ENCODE measurements around the gene SMARCA2. TPM values are rescaled to one million over a fixed set of nuclear protein-coding genes. Genes with fewer than 3 reads are reported as not detected.
A peak's percentile ranks its signal among the peaks of the same experiment; 100 is the strongest.

SMARCA2 gene
- total and polyA plus RNA-seq, 4 experiments from 2014 or later = 18.5 to 245 (median 142) TPM

DNA sequence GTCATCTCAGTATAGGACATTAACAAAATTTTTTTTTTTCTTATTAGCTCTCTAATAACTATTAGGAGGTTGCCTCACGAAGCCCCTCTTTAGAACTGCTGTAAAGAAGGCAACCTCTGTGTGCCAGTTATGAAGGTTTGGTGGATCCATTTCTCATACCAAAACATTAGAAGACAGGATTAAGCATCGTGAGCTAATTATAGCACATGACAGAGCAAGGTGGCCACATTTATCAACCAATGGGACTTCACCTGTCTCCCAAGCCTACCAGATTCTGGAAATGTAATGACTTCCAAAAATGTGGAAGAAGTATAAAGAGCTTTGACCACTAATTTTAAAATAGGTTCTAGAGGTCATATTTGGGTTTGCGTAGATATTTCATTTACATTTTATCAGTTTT, 107.2 kb downstream of the SMARCA2 start:
- intact Hi-C loops (cut with micrococcal nuclease) = no loop called here
- Histone ChIP-seq H3K36me3 (ENCODE audit: insufficient read depth, low read length) (peaks cover 49% of the 10 kb centered on the region), H3K4me3 (ENCODE audit: low read length in 2 of 2) (no peak overlapping the region), H3K4me1 (ENCODE audit: insufficient read depth, low read length) (peaks cover 23% of the 10 kb centered on the region), H3K9me3 (ENCODE audit: control insufficient read depth in 1 of 2, low read length in 2 of 2) (no peaks in the 10 kb centered on the region), H3K27ac (ENCODE audit: low read depth, low read length) (no peak overlapping the region), H3K27me3 (ENCODE audit: insufficient read depth, low read length) (no peaks in the 10 kb centered on the region)
- H3K4me1 Mint-ChIP-seq = peaks cover 26 to 49% (median 38%) of the 10 kb centered on the region in 4 donors
- DNase-seq = no peak
- no peak overlapping the region for H3K4me3 Mint-ChIP-seq
- CTCF ChIA-PET (ENCODE audit: partially characterized antibody) = interaction anchor here (1.2 to 4.0 kb wide), 4 partner anchors 10 to 37 kb away, joined by 3 to 12 read pairs (median 4); no protein-coding TSS in a partner anchor
- POLR2A ChIA-PET (ENCODE audit: partially characterized antibody) = interaction anchor here (0.7 kb wide), 1 partner anchor 85 kb away, joined by 4 read pairs; no protein-coding TSS in a partner anchor
- peaks cover 70 to 90% of the 10 kb centered on the region in 2 donors for H3K36me3 Mint-ChIP-seq
- H3K27me3 Mint-ChIP-seq = no peaks in the 10 kb centered on the region
- no peaks in the 10 kb centered on the region for H3K9me3 Mint-ChIP-seq
- peak overlapping the region in 2 of 7 donors; percentile 16 to 60 for H3K27ac Mint-ChIP-seq

DNA sequence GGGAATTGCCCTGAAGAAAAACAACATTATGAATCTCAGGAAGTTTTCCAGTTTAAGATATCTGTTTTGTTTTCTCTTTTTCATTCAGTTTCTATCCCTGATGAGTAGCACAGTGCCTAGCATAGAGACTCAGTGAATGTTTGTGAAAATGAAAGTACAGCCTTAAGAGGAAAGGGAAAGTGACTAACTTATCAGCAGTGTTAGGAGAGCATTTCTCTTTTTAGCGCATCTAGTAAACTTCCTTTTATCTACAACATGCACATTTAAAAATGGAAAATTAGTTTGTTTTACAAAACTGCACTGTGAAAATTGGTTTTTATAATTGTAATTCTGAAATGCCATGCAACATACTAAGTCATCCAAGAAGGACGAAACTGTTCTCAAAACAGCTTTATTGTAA, 110.8 kb downstream of the SMARCA2 start:
- CTCF ChIA-PET (ENCODE audit: partially characterized antibody) = interaction anchor here (2.0 to 2.1 kb wide), 2 partner anchors 8 to 10 kb away, joined by 6 to 7 read pairs; no protein-coding TSS in a partner anchor
- peaks cover 59 to 82% of the 10 kb centered on the region in 2 donors for H3K36me3 Mint-ChIP-seq
- H3K4me1 Mint-ChIP-seq = peaks cover 31 to 65% (median 50%) of the 10 kb centered on the region in 4 donors

DNA sequence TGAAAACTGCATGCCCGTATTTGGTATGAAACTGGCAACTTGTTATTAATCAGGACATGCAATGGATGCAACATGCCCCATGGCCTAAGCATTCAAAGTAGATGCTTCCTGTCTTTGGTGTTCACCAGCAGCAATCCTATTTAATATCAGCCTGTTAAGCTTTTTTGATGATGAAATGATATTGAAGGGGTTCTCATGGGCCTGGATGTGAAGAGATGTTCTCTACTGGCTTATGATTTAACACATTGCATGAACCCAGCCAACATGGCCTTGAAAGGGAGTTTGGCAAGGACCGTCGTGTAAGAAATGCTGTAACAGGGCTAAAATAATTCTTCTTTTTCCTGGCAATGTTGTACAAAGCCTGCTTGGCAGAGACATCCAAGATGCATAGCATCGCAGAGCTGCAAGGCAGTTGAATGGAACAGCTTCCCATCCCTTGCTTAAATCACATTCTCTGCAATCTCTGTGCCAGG, 111.2 kb downstream of the SMARCA2 start:
- intact Hi-C loops (cut with micrococcal nuclease) = no loop called here
- Mint-ChIP-seq H3K27ac (peak overlapping the region; percentile 43 to 91 (median 71)), H3K36me3 (peaks cover 62 to 83% of the 10 kb centered on the region in 2 donors), H3K27me3 (no peaks in the 10 kb centered on the region), H3K4me1 (peaks cover 33 to 69% (median 52%) of the 10 kb centered on the region in 4 donors), H3K9me3 (peaks cover 0 to 1% (median 0%) of the 10 kb centered on the region in 8 donors), H3K4me3 (peak overlapping the region in 7 of 8 donors; percentile 44 to 76 (median 64))
- Histone ChIP-seq H3K9me3 (ENCODE audit: control insufficient read depth in 1 of 2, low read length in 2 of 2) (no peaks in the 10 kb centered on the region), H3K27ac (ENCODE audit: low read depth, low read length) (peak overlapping the region; percentile 18), H3K4me3 (ENCODE audit: low read length in 2 of 2) (no peak overlapping the region), H3K4me1 (ENCODE audit: insufficient read depth, low read length) (peaks cover 23% of the 10 kb centered on the region), H3K36me3 (ENCODE audit: insufficient read depth, low read length) (peaks cover 34% of the 10 kb centered on the region), H3K27me3 (ENCODE audit: insufficient read depth, low read length) (no peaks in the 10 kb centered on the region)
- CTCF ChIA-PET (ENCODE audit: partially characterized antibody) = interaction anchor here (2.0 to 2.1 kb wide), 2 partner anchors 8 to 10 kb away, joined by 6 to 7 read pairs; no protein-coding TSS in a partner anchor
- POLR2A ChIA-PET (ENCODE audit: partially characterized antibody) = no interaction called here
- no peak for DNase-seq

More for the DNA sequence above, 110.8 kb downstream of the SMARCA2 start:
- Histone ChIP-seq H3K9me3 (ENCODE audit: control insufficient read depth in 1 of 2, low read length in 2 of 2) (no peaks in the 10 kb centered on the region), H3K4me1 (ENCODE audit: insufficient read depth, low read length) (peaks cover 23% of the 10 kb centered on the region), H3K36me3 (ENCODE audit: insufficient read depth, low read length) (peaks cover 37% of the 10 kb centered on the region), H3K27ac (ENCODE audit: low read depth, low read length) (peak overlapping the region; percentile 18), H3K27me3 (ENCODE audit: insufficient read depth, low read length) (no peaks in the 10 kb centered on the region), H3K4me3 (ENCODE audit: low read length in 2 of 2) (no peak overlapping the region)
- Mint-ChIP-seq H3K27me3 (no peaks in the 10 kb centered on the region), H3K4me3 (peak overlapping the region; percentile 44 to 76 (median 62)), H3K9me3 (peaks cover 0 to 1% (median 0%) of the 10 kb centered on the region in 8 donors), H3K27ac (peak overlapping the region; percentile 43 to 79 (median 70))
- POLR2A ChIA-PET (ENCODE audit: partially characterized antibody) = no interaction called here
- peak in 2 of 5 donors; percentile 6 to 8 for DNase-seq
- intact Hi-C loops (cut with micrococcal nuclease) = no loop called here

DNA sequence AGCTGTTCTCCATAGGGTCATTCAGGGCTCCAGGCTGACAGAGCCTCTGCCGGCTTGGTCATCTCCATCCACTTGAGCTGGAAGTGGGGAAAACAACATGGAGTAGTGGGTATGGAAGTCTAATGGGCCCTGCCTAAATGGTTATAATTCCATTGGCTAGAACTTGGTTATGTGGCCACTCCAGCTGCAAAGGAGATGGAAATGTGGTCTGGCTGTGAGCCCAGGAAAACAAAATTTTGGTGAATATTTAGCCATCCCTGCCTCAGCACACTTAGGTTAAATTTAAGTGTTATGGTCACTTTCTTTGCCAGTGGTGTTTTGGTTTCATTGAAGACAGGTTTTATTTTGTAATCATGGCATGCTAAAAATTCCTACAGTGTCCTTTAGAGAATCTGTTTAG, 112.3 kb downstream of the SMARCA2 start:
- H3K27me3 Mint-ChIP-seq = no peaks in the 10 kb centered on the region
- ChIA-PET POLR2A (ENCODE audit: partially characterized antibody) (no interaction called here), CTCF (ENCODE audit: partially characterized antibody) (interaction anchor here (1.4 kb wide), 1 partner anchor 54 kb away, joined by 4 read pairs; no protein-coding TSS in a partner anchor)
- intact Hi-C loops (cut with micrococcal nuclease) = no loop called here
- H3K27ac Mint-ChIP-seq = peak overlapping the region in 5 of 7 donors; percentile 29 to 77 (median 59)
- H3K4me1 ChIP-seq (ENCODE audit: insufficient read depth, low read length) = peaks cover 30% of the 10 kb centered on the region
- no peak for DNase-seq
- H3K36me3 ChIP-seq (ENCODE audit: insufficient read depth, low read length) = peaks cover 34% of the 10 kb centered on the region
- H3K4me3 Mint-ChIP-seq = no peak overlapping the region
- peaks cover 0 to 1% (median 0%) of the 10 kb centered on the region in 8 donors for H3K9me3 Mint-ChIP-seq
- H3K4me3 ChIP-seq (ENCODE audit: low read length in 2 of 2) = no peak overlapping the region
- H3K4me1 Mint-ChIP-seq = peaks cover 35 to 76% (median 59%) of the 10 kb centered on the region in 4 donors
- H3K27me3 ChIP-seq (ENCODE audit: insufficient read depth, low read length) = no peaks in the 10 kb centered on the region
- no peaks in the 10 kb centered on the region for H3K9me3 ChIP-seq (ENCODE audit: control insufficient read depth in 1 of 2, low read length in 2 of 2)
- no peak overlapping the region for H3K27ac ChIP-seq (ENCODE audit: low read depth, low read length)
- H3K36me3 Mint-ChIP-seq = peaks cover 59 to 81% of the 10 kb centered on the region in 2 donors

DNA sequence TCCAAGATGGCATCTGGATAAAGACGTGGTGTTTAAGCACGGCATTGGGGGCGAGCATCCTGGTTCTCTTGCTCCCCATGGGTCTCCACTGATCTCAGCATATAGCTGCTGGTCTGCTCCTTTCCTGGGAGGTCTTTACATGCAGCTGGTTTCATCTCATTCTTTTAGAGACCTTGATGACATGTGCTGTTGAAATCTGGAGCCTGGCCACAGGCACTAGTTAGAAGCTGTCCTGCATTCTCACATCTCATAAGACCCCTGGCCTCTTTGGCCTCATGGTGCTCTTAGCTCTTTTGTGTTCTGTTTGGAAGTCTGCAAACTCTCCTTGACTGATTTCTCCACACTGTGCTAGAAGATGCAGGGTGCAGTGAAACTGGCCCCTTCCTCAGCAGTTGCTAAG, 113.0 kb downstream of the SMARCA2 start:
- no peaks in the 10 kb centered on the region for H3K27me3 Mint-ChIP-seq
- intact Hi-C loops (cut with micrococcal nuclease) = no loop called here
- H3K36me3 ChIP-seq (ENCODE audit: insufficient read depth, low read length) = peaks cover 34% of the 10 kb centered on the region
- CTCF ChIA-PET (ENCODE audit: partially characterized antibody) = interaction anchor here (1.0 to 1.4 kb wide), 2 partner anchors 12 to 54 kb away, joined by 4 read pairs; no protein-coding TSS in a partner anchor
- H3K27me3 ChIP-seq (ENCODE audit: insufficient read depth, low read length) = no peaks in the 10 kb centered on the region
- peaks cover 0 to 1% (median 0%) of the 10 kb centered on the region in 8 donors for H3K9me3 Mint-ChIP-seq
- H3K4me1 ChIP-seq (ENCODE audit: insufficient read depth, low read length) = peaks cover 30% of the 10 kb centered on the region
- peaks cover 35 to 70% (median 56%) of the 10 kb centered on the region in 4 donors for H3K4me1 Mint-ChIP-seq
- H3K36me3 Mint-ChIP-seq = peaks cover 53 to 74% of the 10 kb centered on the region in 2 donors
- H3K27ac Mint-ChIP-seq = peak overlapping the region in 6 of 7 donors; percentile 5 to 85 (median 56)
- no peak overlapping the region for H3K4me3 ChIP-seq (ENCODE audit: low read length in 2 of 2)
- H3K27ac ChIP-seq (ENCODE audit: low read depth, low read length) = no peak overlapping the region
- POLR2A ChIA-PET (ENCODE audit: partially characterized antibody) = no interaction called here
- DNase-seq = no peak
- no peaks in the 10 kb centered on the region for H3K9me3 ChIP-seq (ENCODE audit: control insufficient read depth in 1 of 2, low read length in 2 of 2)
- peak overlapping the region in 1 of 8 donors; percentile 23 for H3K4me3 Mint-ChIP-seq

DNA sequence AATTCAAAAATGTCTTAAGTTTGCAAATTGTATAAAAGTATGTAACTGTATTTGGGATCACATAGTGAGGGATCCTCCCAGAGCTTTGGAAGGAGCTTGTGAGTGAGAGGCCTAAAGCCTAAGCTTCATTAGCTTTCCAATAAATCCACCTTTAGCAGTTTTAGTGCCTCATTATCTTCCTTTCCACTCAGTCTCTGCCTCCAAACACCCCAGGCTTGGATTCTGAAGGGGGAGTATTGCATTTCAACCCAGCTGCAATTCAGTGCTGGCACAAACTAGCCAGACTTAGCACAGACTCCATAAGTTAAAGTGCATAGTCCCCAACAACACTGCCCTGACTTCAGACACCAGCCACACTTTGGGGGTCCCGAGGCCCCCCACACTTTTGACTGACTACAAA, 113.5 kb downstream of the SMARCA2 start:
- Mint-ChIP-seq H3K9me3 (peaks cover 0 to 1% (median 0%) of the 10 kb centered on the region in 8 donors), H3K27ac (peak overlapping the region in 3 of 7 donors; percentile 5 to 83 (median 44)), H3K27me3 (no peaks in the 10 kb centered on the region), H3K36me3 (peaks cover 48 to 70% of the 10 kb centered on the region in 2 donors), H3K4me1 (peaks cover 36 to 70% (median 54%) of the 10 kb centered on the region in 4 donors), H3K4me3 (no peak overlapping the region)
- Histone ChIP-seq H3K27ac (ENCODE audit: low read depth, low read length) (no peak overlapping the region), H3K4me1 (ENCODE audit: insufficient read depth, low read length) (peaks cover 30% of the 10 kb centered on the region), H3K27me3 (ENCODE audit: insufficient read depth, low read length) (no peaks in the 10 kb centered on the region), H3K9me3 (ENCODE audit: control insufficient read depth in 1 of 2, low read length in 2 of 2) (no peaks in the 10 kb centered on the region), H3K4me3 (ENCODE audit: low read length in 2 of 2) (no peak overlapping the region), H3K36me3 (ENCODE audit: insufficient read depth, low read length) (peaks cover 34% of the 10 kb centered on the region)
- intact Hi-C loops (cut with micrococcal nuclease) = no loop called here
- ChIA-PET POLR2A (ENCODE audit: partially characterized antibody) (no interaction called here), CTCF (ENCODE audit: partially characterized antibody) (interaction anchor here (1.0 to 1.4 kb wide), 2 partner anchors 13 to 53 kb away, joined by 4 read pairs; no protein-coding TSS in a partner anchor)
- no peak for DNase-seq

DNA sequence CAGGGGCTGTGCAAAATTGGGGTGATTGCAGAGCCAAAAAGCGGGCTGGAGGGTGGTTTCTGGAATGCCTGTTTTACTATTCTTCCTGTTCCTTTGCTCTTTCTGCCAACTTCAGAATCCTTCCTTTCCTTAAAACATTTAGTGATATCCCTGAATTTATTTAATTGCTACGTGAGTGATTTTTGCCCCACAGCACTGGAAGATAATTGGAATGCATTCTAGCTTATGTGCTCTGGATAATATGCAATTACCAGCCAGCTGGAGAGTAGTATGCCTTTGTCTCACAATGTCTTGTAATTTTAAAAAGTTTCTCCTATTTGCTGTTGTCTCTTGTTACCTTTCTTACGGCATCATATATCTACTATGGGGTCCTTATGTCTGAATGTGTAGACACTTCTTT, 115.8 kb downstream of the SMARCA2 start:
- H3K4me1 Mint-ChIP-seq = peaks cover 25 to 55% (median 37%) of the 10 kb centered on the region in 4 donors
- H3K27me3 ChIP-seq (ENCODE audit: insufficient read depth, low read length) = no peaks in the 10 kb centered on the region
- H3K27ac Mint-ChIP-seq = no peak overlapping the region
- H3K36me3 Mint-ChIP-seq = peaks cover 50 to 68% of the 10 kb centered on the region in 2 donors
- no peak for DNase-seq
- ChIA-PET CTCF (ENCODE audit: partially characterized antibody) (interaction anchor here (2.4 kb wide), 1 partner anchor 50 kb away, joined by 19 read pairs; no protein-coding TSS in a partner anchor), POLR2A (ENCODE audit: partially characterized antibody) (no interaction called here)
- H3K27me3 Mint-ChIP-seq = no peaks in the 10 kb centered on the region
- intact Hi-C loops (cut with micrococcal nuclease) = no loop called here
- H3K4me1 ChIP-seq (ENCODE audit: insufficient read depth, low read length) = peaks cover 14% of the 10 kb centered on the region
- peaks cover 0 to 1% (median 0%) of the 10 kb centered on the region in 8 donors for H3K9me3 Mint-ChIP-seq
- H3K36me3 ChIP-seq (ENCODE audit: insufficient read depth, low read length) = peaks cover 34% of the 10 kb centered on the region
- H3K9me3 ChIP-seq (ENCODE audit: control insufficient read depth in 1 of 2, low read length in 2 of 2) = no peaks in the 10 kb centered on the region
- no peak overlapping the region for H3K27ac ChIP-seq (ENCODE audit: low read depth, low read length)
- no peak overlapping the region for H3K4me3 Mint-ChIP-seq
- H3K4me3 ChIP-seq (ENCODE audit: low read length in 2 of 2) = no peak overlapping the region

All from CD4-positive, alpha-beta memory T cell (primary cell).